Measurements from ENCODE around the gene SHISAL1. TPM values are rescaled to one million over a fixed set of nuclear protein-coding genes. Genes with fewer than 3 reads are reported as not detected.

Gene SHISAL1
- total RNA-seq, 4 donors from 2014 or later = 1.1 to 3.3 (median 1.4) TPM

DNA sequence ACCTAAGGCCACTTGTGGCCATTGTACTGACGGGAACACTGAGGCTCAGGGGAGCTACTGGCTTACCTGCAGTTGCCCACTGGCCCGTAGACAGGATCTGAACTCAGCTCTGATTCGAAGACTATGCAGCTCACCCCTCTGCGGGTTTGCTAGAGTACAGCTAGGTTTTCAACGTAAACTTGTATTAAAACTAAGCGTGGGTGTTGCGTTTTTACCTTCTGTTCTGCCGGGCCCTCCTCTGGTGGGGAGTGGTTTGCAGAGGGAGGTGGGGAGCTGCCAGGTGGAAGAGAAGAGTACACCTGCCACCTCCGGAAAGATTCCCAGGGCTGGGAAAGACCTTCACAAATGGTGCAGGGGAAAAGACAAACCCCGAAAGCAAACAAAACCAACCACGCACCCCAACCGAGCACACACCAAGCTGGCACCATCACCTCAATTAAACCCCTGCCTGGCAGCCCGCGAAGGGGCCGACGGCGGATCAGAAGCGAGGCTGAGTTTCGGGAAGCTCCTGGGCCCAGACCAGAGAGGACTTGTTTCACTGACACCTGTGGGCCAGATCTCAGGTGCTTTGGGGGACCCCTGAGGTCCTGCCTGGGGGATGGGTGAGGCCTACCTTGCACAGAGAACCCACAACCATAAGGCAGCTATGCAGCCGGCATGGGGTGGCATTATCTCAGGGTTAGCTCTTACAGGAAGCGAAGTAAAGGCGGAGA is 37.7 kb downstream of the SHISAL1 start:
- H3K27me3 ChIP-seq = no peaks in the 10 kb centered on the region
- no peaks in the 10 kb centered on the region for H3K36me3 ChIP-seq
- no peak overlapping the region for H3K4me3 ChIP-seq
- TF ChIP-seq POLR2A (IDR thresholded peaks at IDR 0.05) = no peak
- TF ChIP-seq, protein P1, sequence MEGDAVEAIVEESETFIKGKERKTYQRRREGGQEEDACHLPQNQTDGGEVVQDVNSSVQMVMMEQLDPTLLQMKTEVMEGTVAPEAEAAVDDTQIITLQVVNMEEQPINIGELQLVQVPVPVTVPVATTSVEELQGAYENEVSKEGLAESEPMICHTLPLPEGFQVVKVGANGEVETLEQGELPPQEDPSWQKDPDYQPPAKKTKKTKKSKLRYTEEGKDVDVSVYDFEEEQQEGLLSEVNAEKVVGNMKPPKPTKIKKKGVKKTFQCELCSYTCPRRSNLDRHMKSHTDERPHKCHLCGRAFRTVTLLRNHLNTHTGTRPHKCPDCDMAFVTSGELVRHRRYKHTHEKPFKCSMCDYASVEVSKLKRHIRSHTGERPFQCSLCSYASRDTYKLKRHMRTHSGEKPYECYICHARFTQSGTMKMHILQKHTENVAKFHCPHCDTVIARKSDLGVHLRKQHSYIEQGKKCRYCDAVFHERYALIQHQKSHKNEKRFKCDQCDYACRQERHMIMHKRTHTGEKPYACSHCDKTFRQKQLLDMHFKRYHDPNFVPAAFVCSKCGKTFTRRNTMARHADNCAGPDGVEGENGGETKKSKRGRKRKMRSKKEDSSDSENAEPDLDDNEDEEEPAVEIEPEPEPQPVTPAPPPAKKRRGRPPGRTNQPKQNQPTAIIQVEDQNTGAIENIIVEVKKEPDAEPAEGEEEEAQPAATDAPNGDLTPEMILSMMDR (IDR thresholded peaks at IDR 0.05) = no peak
- H3K9me3 ChIP-seq = no peaks in the 10 kb centered on the region
- DNase-seq = no peak
- no peak overlapping the region for H3K27ac ChIP-seq
- H3K4me1 ChIP-seq = no peaks in the 10 kb centered on the region

DNA sequence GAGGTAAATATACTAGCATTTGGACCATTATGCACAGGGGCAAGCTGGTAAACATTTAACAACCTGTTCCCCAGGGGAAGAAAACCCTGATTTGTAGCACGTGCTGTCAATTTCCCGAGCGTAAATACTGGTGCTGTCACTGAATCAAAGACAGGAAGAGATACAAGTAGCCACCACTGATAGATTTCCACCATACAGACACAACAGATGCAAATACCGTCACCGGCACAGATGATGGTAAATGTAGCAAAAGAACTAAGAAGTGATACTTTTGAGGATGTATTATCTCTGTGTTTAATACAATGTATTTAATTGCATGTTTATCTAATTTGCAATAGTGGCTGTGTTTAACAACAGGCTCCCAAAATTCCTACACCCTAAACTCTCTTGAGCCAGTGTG is 39.6 kb downstream of the SHISAL1 start:
- H3K27ac ChIP-seq = no peak overlapping the region
- no peak overlapping the region for H3K4me3 ChIP-seq
- no peaks in the 10 kb centered on the region for H3K27me3 ChIP-seq
- TF ChIP-seq, protein P1 (IDR thresholded peaks at IDR 0.05) = no peak
- TF ChIP-seq POLR2A (IDR thresholded peaks at IDR 0.05) = no peak
- no peak for DNase-seq
- no peaks in the 10 kb centered on the region for H3K36me3 ChIP-seq
- no peaks in the 10 kb centered on the region for H3K9me3 ChIP-seq
- no peaks in the 10 kb centered on the region for H3K4me1 ChIP-seq

DNA sequence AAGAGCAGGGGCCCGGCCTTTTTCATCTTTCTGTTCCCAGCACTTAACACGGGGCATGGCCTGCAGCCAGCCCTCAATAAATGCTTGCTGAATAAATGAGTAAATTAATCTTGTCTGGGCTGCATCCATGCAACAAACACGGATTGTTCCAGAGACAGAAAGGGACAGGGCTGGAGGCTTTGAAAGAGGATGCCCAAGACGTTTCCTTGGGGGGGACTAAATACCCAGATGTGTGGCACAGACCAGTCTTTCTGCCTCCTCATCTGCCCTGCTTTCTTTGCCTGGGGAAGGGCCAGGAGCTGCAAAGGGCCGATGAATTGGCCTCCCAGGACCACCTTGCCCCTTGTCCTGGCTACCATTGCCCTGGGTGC is 40.4 kb downstream of the SHISAL1 start:
- no peak overlapping the region for H3K4me3 ChIP-seq
- no peak overlapping the region for H3K27ac ChIP-seq
- H3K4me1 ChIP-seq = no peaks in the 10 kb centered on the region
- TF ChIP-seq, protein P1 (IDR thresholded peaks at IDR 0.05) = no peak
- no peak for TF ChIP-seq POLR2A (IDR thresholded peaks at IDR 0.05)
- DNase-seq = no peak
- no peaks in the 10 kb centered on the region for H3K9me3 ChIP-seq
- no peaks in the 10 kb centered on the region for H3K27me3 ChIP-seq
- no peaks in the 10 kb centered on the region for H3K36me3 ChIP-seq

DNA sequence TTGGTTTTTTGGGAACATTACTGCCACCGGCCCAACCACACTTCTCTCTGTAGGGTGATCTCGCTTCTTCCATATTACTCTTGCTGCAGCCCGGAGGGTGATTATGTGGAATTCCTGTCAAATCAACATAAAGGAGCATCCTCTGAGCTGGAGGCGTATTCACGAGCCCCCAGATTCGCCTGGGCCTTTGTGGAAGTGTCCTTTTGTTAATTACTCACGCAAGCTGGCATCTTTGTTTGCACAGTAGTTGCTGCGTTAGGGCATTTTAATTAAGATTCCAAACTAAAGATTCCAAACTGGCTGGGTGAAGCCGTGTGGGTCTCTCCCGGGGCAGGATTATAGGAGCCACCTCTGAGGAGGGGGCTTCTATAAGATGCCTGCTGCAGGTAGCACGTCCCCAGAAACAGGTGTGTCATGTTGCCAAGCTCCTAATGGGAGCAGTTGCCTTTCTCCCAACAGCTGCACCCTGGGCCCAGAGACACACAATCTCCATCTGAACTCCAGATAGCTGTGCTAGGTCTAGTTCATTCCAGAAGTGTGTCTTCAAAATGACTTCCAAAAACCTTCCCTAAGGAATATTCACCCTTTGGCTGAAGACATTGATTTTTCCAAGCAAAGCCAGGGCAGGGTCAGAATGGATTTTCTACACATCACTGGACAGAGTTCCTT is 40.9 kb downstream of the SHISAL1 start:
- TF ChIP-seq POLR2A (IDR thresholded peaks at IDR 0.05) = no peak
- TF ChIP-seq, protein P1 (IDR thresholded peaks at IDR 0.05) = no peak
- Histone ChIP-seq H3K36me3 (no peaks in the 10 kb centered on the region), H3K9me3 (no peaks in the 10 kb centered on the region), H3K4me3 (no peak overlapping the region), H3K27me3 (no peaks in the 10 kb centered on the region), H3K4me1 (no peaks in the 10 kb centered on the region), H3K27ac (no peak overlapping the region)
- DNase-seq = no peak

DNA sequence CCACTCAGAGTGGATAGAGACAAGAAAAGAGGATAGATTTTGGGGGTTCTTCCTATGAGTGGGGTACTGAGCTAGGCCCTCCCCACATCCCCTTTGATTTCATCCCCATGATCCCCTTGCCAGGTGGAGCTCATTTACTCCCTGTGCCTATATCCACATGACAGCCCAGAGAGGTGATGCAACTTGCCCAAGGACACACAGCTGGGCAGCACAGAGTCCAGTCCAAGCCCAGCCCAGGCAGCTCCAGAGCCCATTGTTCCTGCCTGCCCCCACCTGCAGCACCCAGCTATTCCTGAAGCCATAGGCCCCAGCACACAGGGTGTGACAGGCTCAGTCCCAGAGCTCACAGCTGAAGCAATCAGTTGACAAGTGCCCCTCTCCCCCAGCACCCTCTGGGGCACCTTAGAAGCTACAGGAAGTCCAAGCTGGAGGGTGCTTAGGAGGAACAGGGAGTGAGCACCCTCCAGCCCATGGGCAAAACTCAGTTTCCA is 41.7 kb downstream of the SHISAL1 start:
- Histone ChIP-seq H3K4me1 (no peaks in the 10 kb centered on the region), H3K9me3 (no peaks in the 10 kb centered on the region), H3K36me3 (no peaks in the 10 kb centered on the region), H3K4me3 (no peak overlapping the region), H3K27ac (no peak overlapping the region), H3K27me3 (no peaks in the 10 kb centered on the region)
- DNase-seq = no peak
- TF ChIP-seq, protein P1 (IDR thresholded peaks at IDR 0.05) = no peak
- TF ChIP-seq POLR2A (IDR thresholded peaks at IDR 0.05) = no peak

Measured in Peyer's patch (tissue), 4 donors.